HCT116 (cell line): ENCODE results near the gene DNAH9. TPM values are rescaled to one million over a fixed set of nuclear protein-coding genes. Genes with fewer than 3 reads are reported as not detected.

Experiments
- ATAC-seq: fragments of 200-7000 bp; cut with Tn5 transposase; 2 replicates; pipeline ENCODE4 v1.9.1; 2020; ENCODE audit warnings: mild to moderate bottlenecking, moderate library complexity
- BruUV-seq: library from RNA; stranded (reverse); fragments of 400-500 nt; replicated peaks from 2 replicates; lab custom pipeline; 2021; lab: Mats Ljungman, UMichigan
- CTCF ChIA-PET: fragments of 300-600 bp; sonication (Branson Sonifier 250); formaldehyde crosslinking; loops from one replicate; lab custom pipeline; 2021; ENCODE audit warnings: antibody characterized with exemption; lab: Charles Lee
- POLR2A ChIA-PET: fragments of 300-600, 350-600 bp; sonication (Branson Sonifier 250); formaldehyde crosslinking; loops from one replicate; lab custom pipeline; 2021; ENCODE audit warnings: antibody characterized with exemption; lab: Charles Lee
- RAD21 ChIA-PET, 2 experiments: fragments of 300-600 bp; sonication (Branson Sonifier 250); formaldehyde crosslinking; loops; one replicate each; lab custom pipeline; 2023; ENCODE audit warnings: low total read pairs in 2 of 2; ENCODE audit not compliant: uncharacterized antibody in 2 of 2, unreplicated experiment in 2 of 2, low non-redundant PET in 1 of 2; lab: Charles Lee
- DNase-seq: peaks from one replicate; pipeline ENCODE4 v3.0.0-alpha.2; 2010; ENCODE audit warnings: low read depth, low spot score
- H2AFZ ChIP-seq: fragments of 200-600 bp; shearing (Covaris generic), sonication (generic); 2 replicates; pipeline ENCODE4 v1.6.1; 2017; ENCODE audit warnings: low read depth, mixed run types, mixed read lengths, antibody characterized with exemption, low read length; ENCODE audit not compliant: poor library complexity, severe bottlenecking
- H3K27ac ChIP-seq: 2 replicates; pipeline ENCODE4 v1.5.1; 2012; ENCODE audit warnings: low read depth, low read length
- H3K27me3 ChIP-seq: fragments of 200-600 bp; sonication (generic); 2 replicates; pipeline ENCODE4 v1.6.1; 2016; ENCODE audit warnings: mixed run types, low read length, mixed read lengths; ENCODE audit not compliant: insufficient read depth
- H3K36me3 ChIP-seq, 2 experiments: fragments of 200-500 bp in 1 of 2; fragments of 200-600 bp in 1 of 2; sonication (Bioruptor generic) in 1 of 2; sonication (generic) in 1 of 2; 2 replicates each; pipeline versions ENCODE4 v1.5.1 to v1.6.1; 2014 to 2016; ENCODE audit warnings: low read length in 2 of 2, inconsistent platforms in 1 of 2, mixed read lengths in 1 of 2, mixed run types in 1 of 2; ENCODE audit not compliant: insufficient read depth in 2 of 2, control insufficient read depth in 1 of 2
- H3K4me1 ChIP-seq, 2 experiments: fragments of 200-600 bp in 1 of 2; sonication (generic) in 1 of 2; 2 replicates each; pipeline versions ENCODE4 v1.5.1 to v1.6.1; 2012 to 2017; ENCODE audit warnings: low read length in 2 of 2, inconsistent platforms in 1 of 2, mild to moderate bottlenecking in 1 of 2, mixed read lengths in 1 of 2, mixed run types in 1 of 2, moderate library complexity in 1 of 2; ENCODE audit not compliant: insufficient read depth in 2 of 2, control insufficient read depth in 1 of 2
- H3K4me2 ChIP-seq: fragments of 200-600 bp; sonication (generic); 2 replicates; pipeline ENCODE4 v1.6.1; 2017; ENCODE audit warnings: mixed run types, low read length, mixed read lengths
- H3K4me3 ChIP-seq, 2 experiments: fragments of 200-600 bp in 1 of 2; sonication (generic) in 1 of 2; replicated peaks in 1 of 2; 2 replicates each; pipeline ENCODE4 v1.5.1; 2011 to 2016; ENCODE audit warnings: low read length in 2 of 2, control low read depth in 1 of 2, low read depth in 1 of 2, mild to moderate bottlenecking in 1 of 2, mixed read lengths in 1 of 2, mixed run types in 1 of 2
- H3K79me2 ChIP-seq: fragments of 200-600 bp; sonication (generic); 2 replicates; pipeline ENCODE4 v1.6.1; 2017; ENCODE audit warnings: mild to moderate bottlenecking, mixed run types, low read length, moderate library complexity, mixed read lengths; ENCODE audit not compliant: insufficient read depth
- H3K9ac ChIP-seq: fragments of 200-600 bp; sonication (generic); 2 replicates; pipeline ENCODE4 v1.6.1; 2016; ENCODE audit warnings: low read length, mixed read lengths
- H3K9me2 ChIP-seq: fragments of 200-600 bp; sonication (generic), shearing (Covaris generic); 2 replicates; pipeline ENCODE4 v1.6.1; 2017; ENCODE audit warnings: mixed run types, mild to moderate bottlenecking, moderate library complexity; ENCODE audit not compliant: insufficient read depth
- H3K9me3 ChIP-seq, 2 experiments: fragments of 200-500 bp in 1 of 2; fragments of 200-600 bp in 1 of 2; sonication (Bioruptor generic) in 1 of 2; sonication (generic) in 1 of 2; 2 replicates each; pipeline ENCODE4 v1.6.1; 2014 to 2017; ENCODE audit warnings: low read length in 2 of 2, mixed read lengths in 2 of 2, inconsistent platforms in 1 of 2, low read depth in 1 of 2, mild to moderate bottlenecking in 1 of 2, mixed run types in 1 of 2, moderate library complexity in 1 of 2; ENCODE audit not compliant: control insufficient read depth in 1 of 2, insufficient read depth in 1 of 2
- H4K20me1 ChIP-seq: fragments of 200-600 bp; sonication (generic), shearing (Covaris generic); 2 replicates; pipeline ENCODE4 v1.6.1; 2017; ENCODE audit warnings: mixed run types, mild to moderate bottlenecking, moderate library complexity; ENCODE audit not compliant: insufficient read depth
- CBX3 ChIP-seq: IDR thresholded peaks from 2 replicates; pipeline ENCODE4 v1.6.1; 2012; ENCODE audit warnings: low read depth
- CEBPB ChIP-seq: IDR thresholded peaks from 2 replicates; pipeline ENCODE4 v1.6.1; 2012; ENCODE audit warnings: low read depth
- ELF1 ChIP-seq: IDR thresholded peaks from 2 replicates; pipeline ENCODE4 v1.6.1; 2012; ENCODE audit warnings: low read depth, borderline replicate concordance
- EZH2 ChIP-seq: fragments of 200-600 bp; sonication (generic); IDR thresholded peaks from 2 replicates; pipeline ENCODE4 v1.6.1; 2017; ENCODE audit warnings: antibody characterized with exemption, mixed run types
- EZH2phosphoT487 ChIP-seq: fragments of 200-600 bp; IDR thresholded peaks from 2 replicates; pipeline ENCODE4 v1.6.1; 2018; ENCODE audit warnings: antibody characterized with exemption, borderline replicate concordance
- FOSL1 ChIP-seq: IDR thresholded peaks from 2 replicates; pipeline ENCODE4 v1.6.1; 2012; ENCODE audit warnings: low read depth
- JUND ChIP-seq: IDR thresholded peaks from 2 replicates; pipeline ENCODE4 v1.6.1; 2012
- POLR2A ChIP-seq: IDR thresholded peaks from 2 replicates; pipeline ENCODE4 v1.7.0; 2011; ENCODE audit warnings: borderline replicate concordance; ENCODE audit not compliant: insufficient read depth, insufficient read length; ENCODE audit errors: extremely low read depth
- POLR2AphosphoS5 ChIP-seq: IDR thresholded peaks from 2 replicates; pipeline ENCODE4 v1.6.1; 2011; ENCODE audit warnings: mild to moderate bottlenecking, low read depth, low read length, moderate library complexity
- RAD21 ChIP-seq: IDR thresholded peaks from 2 replicates; pipeline ENCODE4 v1.6.1; 2012; ENCODE audit warnings: low read depth, mild to moderate bottlenecking
- SIN3A ChIP-seq: IDR thresholded peaks from 2 replicates; pipeline ENCODE4 v1.6.1; 2012; ENCODE audit warnings: low read depth
- SP1 ChIP-seq: IDR thresholded peaks from 2 replicates; pipeline ENCODE4 v1.6.1; 2012; ENCODE audit warnings: low read depth
- SRF ChIP-seq: IDR thresholded peaks from 2 replicates; pipeline ENCODE4 v1.6.1; 2012; ENCODE audit warnings: low read depth
- YY1 ChIP-seq: IDR thresholded peaks from 2 replicates; pipeline ENCODE4 v1.6.1; 2011; ENCODE audit warnings: low read length, low read depth, moderate library complexity, mild to moderate bottlenecking; ENCODE audit not compliant: insufficient replicate concordance; ENCODE audit errors: extremely low read depth
- ZNF274 ChIP-seq: fragments of 200-500 bp; sonication (Bioruptor generic); IDR thresholded peaks from 2 replicates; pipeline ENCODE4 v1.6.1; 2014; ENCODE audit warnings: mild to moderate bottlenecking, low read depth, low read length, inconsistent platforms
- intact Hi-C: fragments of 100-400 bp; cut with micrococcal nuclease; formaldehyde crosslinking; loops from 2 replicates; pipeline ENCODE4 v1.10.0; 2022
- total RNA-seq: library from RNA; stranded (reverse); gene quantifications from one replicate; pipeline ENCODE4 v1.2.1, GENCODE V29; 2021; ENCODE audit not compliant: unreplicated experiment
- TF ChIP-seq, protein P1 (sequence below): IDR thresholded peaks from 2 replicates; pipeline ENCODE4 v1.6.1; 2011; ENCODE audit warnings: mild to moderate bottlenecking, low read length, moderate library complexity; ENCODE audit not compliant: insufficient replicate concordance; ENCODE audit errors: extremely low read depth
- TF ChIP-seq, protein P2 (sequence below): IDR thresholded peaks from 2 replicates; pipeline ENCODE4 v1.6.1; 2012
- TF ChIP-seq, protein P3 (sequence below): IDR thresholded peaks from 2 replicates; pipeline ENCODE4 v1.6.1; 2012; ENCODE audit warnings: low read depth
- TF ChIP-seq, protein P4 (sequence below), 3 experiments: fragments of 200-600 bp in 1 of 3; sonication (generic) in 1 of 3; IDR thresholded peaks in 2 of 3; conservative IDR thresholded peaks in 1 of 3; 2 replicates each; pipeline ENCODE4 v1.5.1; 2012 to 2017; ENCODE audit warnings: low read depth in 2 of 3, low read length in 2 of 3, antibody characterized with exemption in 1 of 3, borderline replicate concordance in 1 of 3, control low read depth in 1 of 3, mild to moderate bottlenecking in 1 of 3, mixed read lengths in 1 of 3, mixed run types in 1 of 3, moderate library complexity in 1 of 3; ENCODE audit not compliant: insufficient read depth in 1 of 3
- TF ChIP-seq, protein P5 (sequence below): IDR thresholded peaks from 2 replicates; pipeline ENCODE4 v1.6.1; 2012

The DNAH9 gene
- total RNA-seq, 1 experiment from 2014 or later = not detected

DNA sequence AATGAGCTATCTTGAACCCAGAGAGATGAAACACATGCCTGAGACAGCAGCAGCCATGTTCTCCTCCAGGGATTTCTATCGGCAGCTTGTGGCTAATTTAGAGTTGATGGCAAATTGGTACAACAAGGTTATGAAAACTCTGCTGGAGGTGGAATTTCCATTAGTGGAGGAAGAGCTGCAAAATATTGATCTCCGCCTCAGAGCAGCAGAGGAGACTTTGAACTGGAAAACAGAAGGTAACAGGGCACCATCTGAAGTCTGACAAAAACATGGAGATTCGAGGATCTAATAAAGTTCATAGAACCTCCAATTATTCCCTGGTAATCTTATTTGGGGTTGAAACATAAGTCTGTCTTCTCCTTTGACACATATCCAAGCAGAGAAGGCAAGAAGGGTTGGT lies 52.8 kb downstream of the DNAH9 start:
- ChIA-PET CTCF (no interaction called here), RAD21 (no interaction called here), POLR2A (no interaction called here)
- Histone ChIP-seq H3K4me3 (no peak overlapping the region), H3K79me2 (no peaks in the 10 kb centered on the region), H3K4me1 (no peaks in the 10 kb centered on the region), H2AFZ (no peak overlapping the region), H3K27me3 (no peaks in the 10 kb centered on the region), H3K36me3 (no peaks in the 10 kb centered on the region), H3K9me3 (no peaks in the 10 kb centered on the region), H3K9ac (no peak overlapping the region), H3K4me2 (no peak overlapping the region), H3K9me2 (no peaks in the 10 kb centered on the region), H3K27ac (no peak overlapping the region), H4K20me1 (no peaks in the 10 kb centered on the region; the same call in 1 of the 2 replicates)
- TF ChIP-seq CEBPB (no peak), ZNF274 (no peak), FOSL1 (no peak), EZH2phosphoT487 (no peak), YY1 (no peak), SIN3A (no peak), RAD21 (no peak), EZH2 (no peak), SP1 (no peak), POLR2AphosphoS5 (no peak), CBX3 (no peak), SRF (no peak), POLR2A (no peak), ELF1 (no peak), JUND (no peak)
- TF ChIP-seq, protein P1, sequence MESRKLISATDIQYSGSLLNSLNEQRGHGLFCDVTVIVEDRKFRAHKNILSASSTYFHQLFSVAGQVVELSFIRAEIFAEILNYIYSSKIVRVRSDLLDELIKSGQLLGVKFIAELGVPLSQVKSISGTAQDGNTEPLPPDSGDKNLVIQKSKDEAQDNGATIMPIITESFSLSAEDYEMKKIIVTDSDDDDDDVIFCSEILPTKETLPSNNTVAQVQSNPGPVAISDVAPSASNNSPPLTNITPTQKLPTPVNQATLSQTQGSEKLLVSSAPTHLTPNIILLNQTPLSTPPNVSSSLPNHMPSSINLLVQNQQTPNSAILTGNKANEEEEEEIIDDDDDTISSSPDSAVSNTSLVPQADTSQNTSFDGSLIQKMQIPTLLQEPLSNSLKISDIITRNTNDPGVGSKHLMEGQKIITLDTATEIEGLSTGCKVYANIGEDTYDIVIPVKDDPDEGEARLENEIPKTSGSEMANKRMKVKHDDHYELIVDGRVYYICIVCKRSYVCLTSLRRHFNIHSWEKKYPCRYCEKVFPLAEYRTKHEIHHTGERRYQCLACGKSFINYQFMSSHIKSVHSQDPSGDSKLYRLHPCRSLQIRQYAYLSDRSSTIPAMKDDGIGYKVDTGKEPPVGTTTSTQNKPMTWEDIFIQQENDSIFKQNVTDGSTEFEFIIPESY = no peak
- TF ChIP-seq, protein P2, sequence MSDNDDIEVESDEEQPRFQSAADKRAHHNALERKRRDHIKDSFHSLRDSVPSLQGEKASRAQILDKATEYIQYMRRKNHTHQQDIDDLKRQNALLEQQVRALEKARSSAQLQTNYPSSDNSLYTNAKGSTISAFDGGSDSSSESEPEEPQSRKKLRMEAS = no peak
- TF ChIP-seq, protein P3, sequence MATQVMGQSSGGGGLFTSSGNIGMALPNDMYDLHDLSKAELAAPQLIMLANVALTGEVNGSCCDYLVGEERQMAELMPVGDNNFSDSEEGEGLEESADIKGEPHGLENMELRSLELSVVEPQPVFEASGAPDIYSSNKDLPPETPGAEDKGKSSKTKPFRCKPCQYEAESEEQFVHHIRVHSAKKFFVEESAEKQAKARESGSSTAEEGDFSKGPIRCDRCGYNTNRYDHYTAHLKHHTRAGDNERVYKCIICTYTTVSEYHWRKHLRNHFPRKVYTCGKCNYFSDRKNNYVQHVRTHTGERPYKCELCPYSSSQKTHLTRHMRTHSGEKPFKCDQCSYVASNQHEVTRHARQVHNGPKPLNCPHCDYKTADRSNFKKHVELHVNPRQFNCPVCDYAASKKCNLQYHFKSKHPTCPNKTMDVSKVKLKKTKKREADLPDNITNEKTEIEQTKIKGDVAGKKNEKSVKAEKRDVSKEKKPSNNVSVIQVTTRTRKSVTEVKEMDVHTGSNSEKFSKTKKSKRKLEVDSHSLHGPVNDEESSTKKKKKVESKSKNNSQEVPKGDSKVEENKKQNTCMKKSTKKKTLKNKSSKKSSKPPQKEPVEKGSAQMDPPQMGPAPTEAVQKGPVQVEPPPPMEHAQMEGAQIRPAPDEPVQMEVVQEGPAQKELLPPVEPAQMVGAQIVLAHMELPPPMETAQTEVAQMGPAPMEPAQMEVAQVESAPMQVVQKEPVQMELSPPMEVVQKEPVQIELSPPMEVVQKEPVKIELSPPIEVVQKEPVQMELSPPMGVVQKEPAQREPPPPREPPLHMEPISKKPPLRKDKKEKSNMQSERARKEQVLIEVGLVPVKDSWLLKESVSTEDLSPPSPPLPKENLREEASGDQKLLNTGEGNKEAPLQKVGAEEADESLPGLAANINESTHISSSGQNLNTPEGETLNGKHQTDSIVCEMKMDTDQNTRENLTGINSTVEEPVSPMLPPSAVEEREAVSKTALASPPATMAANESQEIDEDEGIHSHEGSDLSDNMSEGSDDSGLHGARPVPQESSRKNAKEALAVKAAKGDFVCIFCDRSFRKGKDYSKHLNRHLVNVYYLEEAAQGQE = no peak
- TF ChIP-seq, protein P4, sequence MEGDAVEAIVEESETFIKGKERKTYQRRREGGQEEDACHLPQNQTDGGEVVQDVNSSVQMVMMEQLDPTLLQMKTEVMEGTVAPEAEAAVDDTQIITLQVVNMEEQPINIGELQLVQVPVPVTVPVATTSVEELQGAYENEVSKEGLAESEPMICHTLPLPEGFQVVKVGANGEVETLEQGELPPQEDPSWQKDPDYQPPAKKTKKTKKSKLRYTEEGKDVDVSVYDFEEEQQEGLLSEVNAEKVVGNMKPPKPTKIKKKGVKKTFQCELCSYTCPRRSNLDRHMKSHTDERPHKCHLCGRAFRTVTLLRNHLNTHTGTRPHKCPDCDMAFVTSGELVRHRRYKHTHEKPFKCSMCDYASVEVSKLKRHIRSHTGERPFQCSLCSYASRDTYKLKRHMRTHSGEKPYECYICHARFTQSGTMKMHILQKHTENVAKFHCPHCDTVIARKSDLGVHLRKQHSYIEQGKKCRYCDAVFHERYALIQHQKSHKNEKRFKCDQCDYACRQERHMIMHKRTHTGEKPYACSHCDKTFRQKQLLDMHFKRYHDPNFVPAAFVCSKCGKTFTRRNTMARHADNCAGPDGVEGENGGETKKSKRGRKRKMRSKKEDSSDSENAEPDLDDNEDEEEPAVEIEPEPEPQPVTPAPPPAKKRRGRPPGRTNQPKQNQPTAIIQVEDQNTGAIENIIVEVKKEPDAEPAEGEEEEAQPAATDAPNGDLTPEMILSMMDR (IDR thresholded peaks at IDR 0.05 in 2 of 3, conservative IDR thresholded peaks at IDR 0.05 in 1 of 3; ENCODE audit: borderline replicate concordance in 1 of 3, insufficient read depth in 1 of 3, low read depth in 2 of 3, low read length in 2 of 3) = no peak
- TF ChIP-seq, protein P5, sequence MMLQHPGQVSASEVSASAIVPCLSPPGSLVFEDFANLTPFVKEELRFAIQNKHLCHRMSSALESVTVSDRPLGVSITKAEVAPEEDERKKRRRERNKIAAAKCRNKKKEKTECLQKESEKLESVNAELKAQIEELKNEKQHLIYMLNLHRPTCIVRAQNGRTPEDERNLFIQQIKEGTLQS = no peak
- intact Hi-C loops = no loop called here
- DNase-seq = no peak
- no TSS peak for BruUV-seq
- no peak for ATAC-seq
